Fibroblast of lung (primary cell): ENCODE data around the gene STK32A.
A peak's percentile ranks its signal among the peaks of the same experiment; 100 is the strongest.

Experiments used
- CTCF ChIP-seq, 2 donors: IDR thresholded peaks in 1 of 2; conservative IDR thresholded peaks in 1 of 2; 1 replicate in 1 of 2; 2 replicates in 1 of 2; pipeline ENCODE4 v1.5.1; 2011 to 2012; ENCODE audit warnings: low read length in 2 of 2, control low read depth in 1 of 2, inconsistent platforms in 1 of 2, low read depth in 1 of 2, mild to moderate bottlenecking in 1 of 2
- EZH2 ChIP-seq: IDR thresholded peaks from 2 replicates; pipeline ENCODE4 v1.5.1; 2012; ENCODE audit warnings: low read length, control low read depth, mild to moderate bottlenecking; ENCODE audit errors: missing control alignments

- TF ChIP-seq CTCF (conservative IDR thresholded peaks at IDR 0.05 in 1 of 2, IDR thresholded peaks at IDR 0.05 in 1 of 2; ENCODE audit: low read depth in 1 of 2, low read length in 2 of 2) (peak; percentile 78), EZH2 (no peak)
Observed at GRCh38 chr5:147188200-147189108, 46.4 kb upstream of the STK32A start.
